Coronary artery (tissue), 2 donors: ENCODE measurements around the gene TMPRSS11B.
"Not testable (repeated sequence)": the region's sequence is repeated elsewhere in the genome, so short reads cannot be mapped to it uniquely, and the experiment has no call there.

Source experiments
- DNase-seq: peaks from one replicate; pipeline ENCODE4 v3.0.0-alpha.2; 2017; ENCODE audit warnings: low spot score
- H3K27ac ChIP-seq, 2 donors: fragments of 200-600 bp; sonication (generic); one replicate each; pipeline ENCODE4 v1.5.1; 2016 to 2019
- H3K4me3 ChIP-seq: fragments of 200-600 bp; sonication (generic); 2 replicates; pipeline ENCODE4 v1.5.1; 2016; ENCODE audit warnings: mild to moderate bottlenecking, moderate library complexity
- CTCF ChIP-seq: fragments of 200-600 bp; sonication (generic); IDR thresholded peaks from one replicate; pipeline ENCODE4 v1.5.1; 2019; ENCODE audit warnings: antibody characterized with exemption

The TMPRSS11B gene

DNA sequence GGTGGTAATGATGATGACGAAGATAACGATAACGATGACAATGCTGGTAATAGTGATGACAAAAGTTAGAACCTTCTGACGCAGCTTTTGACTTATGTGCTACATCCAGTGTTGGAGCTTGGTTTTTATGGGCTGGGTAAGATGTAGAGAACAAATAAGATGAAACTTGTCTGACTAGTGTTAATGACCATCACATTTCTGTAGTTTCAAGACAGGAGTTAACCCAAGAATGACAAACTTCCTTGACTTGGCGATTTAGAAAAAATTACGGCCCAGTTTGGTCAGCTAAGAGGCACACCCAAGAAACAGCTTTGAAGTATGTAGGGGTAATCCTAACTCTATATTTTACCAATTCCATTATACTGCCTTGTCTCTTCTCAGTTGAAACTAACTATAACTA is at the start of gene TMPRSS11B:
Gene TMPRSS11B (minus strand): TSS at position 101 of the 400 bp plus-strand sequence. CDS start 136 bp downstream, outside the sequence.
- TF ChIP-seq CTCF, result no peak
- Histone ChIP-seq H3K27ac (no peak within 1 kb of the TSS), H3K4me3 (no peak within 1 kb of the TSS)
- no peak for DNase-seq

DNA sequence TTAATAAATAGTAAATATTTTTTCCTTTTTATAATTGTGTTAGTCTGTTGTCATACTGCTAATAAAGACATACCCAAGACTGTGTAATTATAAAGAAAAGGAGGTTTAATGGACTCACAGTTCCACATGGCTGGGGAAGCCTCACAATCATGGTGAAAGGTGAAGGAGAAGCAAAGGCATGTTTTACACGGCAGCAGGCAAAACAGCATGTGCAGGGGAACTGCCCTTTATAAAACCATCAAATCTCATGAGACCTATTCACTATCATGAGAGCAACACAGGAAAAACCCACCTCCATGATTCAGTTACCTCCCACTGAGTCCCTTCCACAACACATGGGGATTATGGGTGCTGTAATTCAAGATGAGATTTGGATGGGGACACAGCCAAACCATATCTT is 45.8 kb upstream of the TMPRSS11B start:
- TF ChIP-seq CTCF, result no peak
- no peak for DNase-seq
- H3K4me3 ChIP-seq, result no peak overlapping the region
- H3K27ac ChIP-seq, result no peak overlapping the region

- no peak for DNase-seq
- no peak overlapping the region for H3K27ac ChIP-seq
- H3K4me3 ChIP-seq, result no peak overlapping the region
- no peak for TF ChIP-seq CTCF
Measured at GRCh38 chr4:68288393-68288740, 42.9 kb upstream of the TMPRSS11B start.

- Histone ChIP-seq H3K27ac (no peak overlapping the region), H3K4me3 (no peak overlapping the region)
- no peak for DNase-seq
- no peak for TF ChIP-seq CTCF
Measured at GRCh38 chr4:68287704-68288392, 42.4 kb upstream of the TMPRSS11B start.

DNA sequence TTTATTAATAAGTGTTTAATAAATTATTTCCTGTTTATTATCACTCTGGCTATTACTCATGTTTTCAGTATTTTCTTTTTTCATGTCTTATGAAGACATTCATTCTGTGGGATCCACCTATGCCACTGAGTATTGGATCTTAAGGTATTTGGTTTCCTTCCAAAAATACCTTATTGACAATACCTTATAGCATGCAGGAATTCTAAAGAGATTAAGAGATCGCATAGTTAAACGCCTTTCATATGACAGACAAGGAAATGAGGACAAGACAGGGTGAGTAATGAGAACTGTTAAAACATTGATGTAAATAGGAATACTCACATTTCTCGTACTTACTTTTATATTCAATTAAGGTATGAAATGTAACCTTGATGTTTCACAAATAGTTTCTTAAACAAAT is 38.2 kb upstream of the TMPRSS11B start:
- Histone ChIP-seq H3K4me3 (no peak overlapping the region), H3K27ac (no peak overlapping the region)
- TF ChIP-seq CTCF, result no peak
- no peak for DNase-seq

GRCh38 chr4:68283095-68283494 is 37.6 kb upstream of the TMPRSS11B start:
- no peak for DNase-seq
- no peak overlapping the region for H3K4me3 ChIP-seq
- H3K27ac ChIP-seq, result no peak overlapping the region
- TF ChIP-seq CTCF, result no peak

- not testable (repeated sequence) for H3K27ac ChIP-seq, DNase-seq
Measured at GRCh38 chr4:68281796-68282740, 36.6 kb upstream of the TMPRSS11B start.

More at GRCh38 chr4:68281796-68282740, 36.6 kb upstream of the TMPRSS11B start:
- H3K4me3 ChIP-seq, result not testable (repeated sequence)
